ENCODE results near the gene SLC10A1.

Gene SLC10A1

GRCh38 chr14:69796797-69797500, at the start of gene SLC10A1:
TSS of gene SLC10A1 (minus strand) at chr14:69797241. CDS start at chr14:69797155, 86 bp downstream.
- H3K4me3 Mint-ChIP-seq, result no peak within 1 kb of the TSS
- peaks cover 12% of the 10 kb centered on the region for H3K4me1 Mint-ChIP-seq (ENCODE audit: low read depth)
- H3K27me3 Mint-ChIP-seq, result peaks cover 2% of the 10 kb centered on the region
- intact Hi-C loops (cut with micrococcal nuclease), result no loop called here
- no peak within 1 kb of the TSS for H3K27ac Mint-ChIP-seq
- no peaks in the 10 kb centered on the region for H3K9me3 Mint-ChIP-seq
- H3K36me3 Mint-ChIP-seq (ENCODE audit: low read depth), result no peaks in the 10 kb centered on the region

GRCh38 chr14:69845787-69846186, 48.7 kb upstream of the SLC10A1 start:
- Mint-ChIP-seq H3K9me3 (no peaks in the 10 kb centered on the region), H3K27ac (no peak overlapping the region), H3K27me3 (peaks cover 14% of the 10 kb centered on the region)

GRCh38 chr14:69845050-69845581, 48.1 kb upstream of the SLC10A1 start:
- H3K4me1 Mint-ChIP-seq (ENCODE audit: low read depth), result no peaks in the 10 kb centered on the region
- no peak overlapping the region for H3K4me3 Mint-ChIP-seq
- no peak overlapping the region for H3K27ac Mint-ChIP-seq
- intact Hi-C loops (cut with micrococcal nuclease), result no loop called here
- peaks cover 13% of the 10 kb centered on the region for H3K27me3 Mint-ChIP-seq
- no peaks in the 10 kb centered on the region for H3K36me3 Mint-ChIP-seq (ENCODE audit: low read depth)
- H3K9me3 Mint-ChIP-seq, result no peaks in the 10 kb centered on the region

More at GRCh38 chr14:69845787-69846186, 48.7 kb upstream of the SLC10A1 start:
- intact Hi-C loops (cut with micrococcal nuclease), result no loop called here
- no peaks in the 10 kb centered on the region for H3K36me3 Mint-ChIP-seq (ENCODE audit: low read depth)
- no peaks in the 10 kb centered on the region for H3K4me1 Mint-ChIP-seq (ENCODE audit: low read depth)
- H3K4me3 Mint-ChIP-seq, result no peak overlapping the region

- intact Hi-C loops (cut with micrococcal nuclease), result no loop called here
- no peaks in the 10 kb centered on the region for H3K9me3 Mint-ChIP-seq
- H3K36me3 Mint-ChIP-seq (ENCODE audit: low read depth), result no peaks in the 10 kb centered on the region
- H3K27me3 Mint-ChIP-seq, result peaks cover 7% of the 10 kb centered on the region
- no peak overlapping the region for H3K27ac Mint-ChIP-seq
- H3K4me3 Mint-ChIP-seq, result no peak overlapping the region
- H3K4me1 Mint-ChIP-seq (ENCODE audit: low read depth), result no peaks in the 10 kb centered on the region
Observed at GRCh38 chr14:69844171-69844570, 47.1 kb upstream of the SLC10A1 start.

- Mint-ChIP-seq H3K4me3 (no peak overlapping the region), H3K36me3 (ENCODE audit: low read depth) (no peaks in the 10 kb centered on the region), H3K4me1 (ENCODE audit: low read depth) (no peaks in the 10 kb centered on the region), H3K9me3 (no peaks in the 10 kb centered on the region), H3K27me3 (peaks cover 2% of the 10 kb centered on the region), H3K27ac (no peak overlapping the region)
- intact Hi-C loops (cut with micrococcal nuclease), result no loop called here
Observed at GRCh38 chr14:69842686-69843420, 45.8 kb upstream of the SLC10A1 start.

GRCh38 chr14:69841656-69842055, 44.6 kb upstream of the SLC10A1 start:
- no peaks in the 10 kb centered on the region for H3K4me1 Mint-ChIP-seq (ENCODE audit: low read depth)
- intact Hi-C loops (cut with micrococcal nuclease), result no loop called here
- H3K9me3 Mint-ChIP-seq, result no peaks in the 10 kb centered on the region
- H3K27me3 Mint-ChIP-seq, result no peaks in the 10 kb centered on the region
- no peak overlapping the region for H3K27ac Mint-ChIP-seq
- no peaks in the 10 kb centered on the region for H3K36me3 Mint-ChIP-seq (ENCODE audit: low read depth)
- no peak overlapping the region for H3K4me3 Mint-ChIP-seq

- intact Hi-C loops (cut with micrococcal nuclease), result no loop called here
- no peak overlapping the region for H3K4me3 Mint-ChIP-seq
Observed at GRCh38 chr14:69839661-69840060, 42.6 kb upstream of the SLC10A1 start.

GRCh38 chr14:69838881-69839416, 41.9 kb upstream of the SLC10A1 start:
- no peak overlapping the region for H3K27ac Mint-ChIP-seq
- H3K9me3 Mint-ChIP-seq, result no peaks in the 10 kb centered on the region
- no peaks in the 10 kb centered on the region for H3K4me1 Mint-ChIP-seq (ENCODE audit: low read depth)
- H3K4me3 Mint-ChIP-seq, result no peak overlapping the region
- peaks cover 4% of the 10 kb centered on the region for H3K27me3 Mint-ChIP-seq
- intact Hi-C loops (cut with micrococcal nuclease), result no loop called here
- no peaks in the 10 kb centered on the region for H3K36me3 Mint-ChIP-seq (ENCODE audit: low read depth)

More at GRCh38 chr14:69839661-69840060, 42.6 kb upstream of the SLC10A1 start:
- Mint-ChIP-seq H3K27ac (no peak overlapping the region), H3K4me1 (ENCODE audit: low read depth) (no peaks in the 10 kb centered on the region), H3K36me3 (ENCODE audit: low read depth) (no peaks in the 10 kb centered on the region), H3K9me3 (no peaks in the 10 kb centered on the region), H3K27me3 (peaks cover 3% of the 10 kb centered on the region)

- no peak overlapping the region for H3K4me3 Mint-ChIP-seq
- no peaks in the 10 kb centered on the region for H3K9me3 Mint-ChIP-seq
- peaks cover 7% of the 10 kb centered on the region for H3K27me3 Mint-ChIP-seq
- intact Hi-C loops (cut with micrococcal nuclease), result no loop called here
- H3K4me1 Mint-ChIP-seq (ENCODE audit: low read depth), result no peaks in the 10 kb centered on the region
- no peaks in the 10 kb centered on the region for H3K36me3 Mint-ChIP-seq (ENCODE audit: low read depth)
- H3K27ac Mint-ChIP-seq, result no peak overlapping the region
Observed at GRCh38 chr14:69828879-69829278, 31.8 kb upstream of the SLC10A1 start.

GRCh38 chr14:69828354-69828753, 31.3 kb upstream of the SLC10A1 start:
- no peak overlapping the region for H3K4me3 Mint-ChIP-seq
- H3K36me3 Mint-ChIP-seq (ENCODE audit: low read depth), result no peaks in the 10 kb centered on the region
- H3K27ac Mint-ChIP-seq, result no peak overlapping the region
- intact Hi-C loops (cut with micrococcal nuclease), result no loop called here
- H3K9me3 Mint-ChIP-seq, result no peaks in the 10 kb centered on the region
- H3K27me3 Mint-ChIP-seq, result peaks cover 7% of the 10 kb centered on the region
- H3K4me1 Mint-ChIP-seq (ENCODE audit: low read depth), result no peaks in the 10 kb centered on the region

- Mint-ChIP-seq H3K4me3 (no peak overlapping the region), H3K4me1 (ENCODE audit: low read depth) (no peaks in the 10 kb centered on the region), H3K36me3 (ENCODE audit: low read depth) (no peaks in the 10 kb centered on the region), H3K27me3 (peaks cover 7% of the 10 kb centered on the region), H3K27ac (no peak overlapping the region), H3K9me3 (no peaks in the 10 kb centered on the region)
- intact Hi-C loops (cut with micrococcal nuclease), result no loop called here
Observed at GRCh38 chr14:69827560-69827959, 30.5 kb upstream of the SLC10A1 start.

- H3K9me3 Mint-ChIP-seq, result no peaks in the 10 kb centered on the region
- no peaks in the 10 kb centered on the region for H3K36me3 Mint-ChIP-seq (ENCODE audit: low read depth)
- no peak overlapping the region for H3K27ac Mint-ChIP-seq
- intact Hi-C loops (cut with micrococcal nuclease), result no loop called here
- H3K4me1 Mint-ChIP-seq (ENCODE audit: low read depth), result peaks cover 5% of the 10 kb centered on the region
- H3K4me3 Mint-ChIP-seq, result no peak overlapping the region
- H3K27me3 Mint-ChIP-seq, result peaks cover 7% of the 10 kb centered on the region
Observed at GRCh38 chr14:69822456-69822855, 25.4 kb upstream of the SLC10A1 start.

- Mint-ChIP-seq H3K27me3 (peaks cover 4% of the 10 kb centered on the region), H3K27ac (no peak overlapping the region), H3K36me3 (ENCODE audit: low read depth) (no peaks in the 10 kb centered on the region), H3K4me3 (no peak overlapping the region), H3K9me3 (no peaks in the 10 kb centered on the region), H3K4me1 (ENCODE audit: low read depth) (peaks cover 5% of the 10 kb centered on the region)
- intact Hi-C loops (cut with micrococcal nuclease), result no loop called here
Observed at GRCh38 chr14:69820991-69821390, 23.9 kb upstream of the SLC10A1 start.

GRCh38 chr14:69819607-69820006, 22.6 kb upstream of the SLC10A1 start:
- H3K27me3 Mint-ChIP-seq, result peaks cover 2% of the 10 kb centered on the region
- no peaks in the 10 kb centered on the region for H3K9me3 Mint-ChIP-seq
- H3K27ac Mint-ChIP-seq, result no peak overlapping the region
- H3K4me3 Mint-ChIP-seq, result no peak overlapping the region
- H3K36me3 Mint-ChIP-seq (ENCODE audit: low read depth), result no peaks in the 10 kb centered on the region
- intact Hi-C loops (cut with micrococcal nuclease), result no loop called here
- H3K4me1 Mint-ChIP-seq (ENCODE audit: low read depth), result peaks cover 5% of the 10 kb centered on the region

Measured in dendritic cell treated with granulocyte-macrophage colony-stimulating factor and Interleukin-4, amounts not matched to agents 40 ng/mL and 50 ng/mL, for 4 days (primary cell).